HG03457 (cell line): ENCODE measurements around the gene USP53.
"Not testable (repeated sequence)": the region's sequence is repeated elsewhere in the genome, so short reads cannot be mapped to it uniquely, and the experiment has no call there.

Source experiments
- ATAC-seq: cut with Tn5 transposase; IDR thresholded peaks from one replicate; pipeline ENCODE4 v1.9.1; 2021; ENCODE audit warnings: moderate number of reproducible peaks; ENCODE audit not compliant: unreplicated experiment

The USP53 gene

DNA sequence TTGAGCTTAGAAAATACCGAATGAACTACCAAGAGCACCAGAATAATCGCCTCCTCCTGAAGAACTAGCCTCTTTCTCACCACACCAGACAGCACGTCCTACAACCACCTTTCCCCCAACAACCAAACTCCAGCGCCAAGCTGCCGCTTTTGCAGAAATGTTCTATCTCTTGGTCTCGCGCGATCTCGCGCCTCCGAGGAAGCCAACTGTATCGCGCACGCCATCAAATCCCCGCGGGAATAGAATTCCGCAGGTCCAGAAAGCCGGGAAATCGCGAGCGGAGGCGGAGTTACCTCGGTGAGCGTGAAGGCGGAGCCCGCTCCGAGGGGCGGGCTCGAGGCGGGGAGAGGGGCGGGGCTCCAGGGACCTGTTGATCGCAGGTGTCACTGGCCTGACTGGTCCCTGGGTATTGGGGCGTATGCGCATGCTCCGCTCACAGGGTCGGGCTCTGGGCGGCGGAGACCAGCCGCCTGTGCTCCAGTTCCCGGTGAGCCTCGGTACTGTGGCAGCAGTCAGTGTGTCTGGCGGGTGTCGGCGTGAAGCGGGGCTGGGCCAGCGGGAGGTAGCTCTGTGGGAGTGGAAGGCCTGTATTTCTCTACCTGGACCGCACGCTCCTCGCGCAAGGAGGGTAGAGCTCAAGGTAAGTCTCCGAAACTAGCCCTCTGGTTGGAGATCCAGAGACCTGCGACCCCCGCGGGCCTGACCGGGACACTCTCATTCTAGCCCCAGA lies at the start of gene USP53:
TSS of gene USP53 (plus strand) at position 480 of the 730 bp plus-strand sequence. CDS start 27,047 bp downstream, outside the sequence.
- peak; percentile 88 for ATAC-seq

DNA sequence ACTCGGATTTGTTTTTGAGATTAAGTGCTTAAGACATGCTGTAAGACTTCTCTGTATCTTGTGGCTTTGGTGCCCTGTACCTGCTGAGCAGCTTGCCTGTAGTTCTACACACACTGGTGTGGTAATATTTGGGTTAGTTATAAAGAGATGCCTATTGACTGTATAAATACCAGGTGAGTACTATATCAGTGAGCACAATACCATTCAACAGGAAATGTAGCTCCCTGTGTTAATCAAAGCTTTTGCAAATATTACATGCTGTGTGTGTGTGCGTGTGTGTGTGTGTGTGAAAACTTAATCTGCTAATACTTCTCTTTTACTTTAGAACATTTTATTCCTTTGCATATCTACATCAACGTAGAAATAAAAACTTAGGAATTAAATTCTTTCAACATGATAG lies 46.7 kb upstream of the USP53 start:
- no peak for ATAC-seq

DNA sequence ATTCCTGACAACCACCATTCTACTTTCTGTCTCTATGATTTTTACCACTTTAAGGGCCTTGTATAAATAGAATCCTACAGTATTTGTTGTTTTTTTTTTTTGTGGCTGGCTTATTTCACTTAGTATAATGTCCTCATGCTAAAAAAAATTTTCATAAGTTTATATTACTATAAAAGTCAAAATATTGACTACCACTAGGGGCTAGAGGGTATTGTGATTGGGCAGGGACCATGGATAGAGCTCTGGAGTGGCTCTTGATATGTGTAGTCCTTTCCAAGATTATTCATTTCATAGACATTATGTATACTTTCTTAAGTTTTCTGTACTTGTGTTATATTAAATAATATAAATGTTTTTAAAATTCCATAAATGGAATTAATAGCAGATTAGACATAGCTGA lies 42.3 kb upstream of the USP53 start:
- ATAC-seq, result no peak

DNA sequence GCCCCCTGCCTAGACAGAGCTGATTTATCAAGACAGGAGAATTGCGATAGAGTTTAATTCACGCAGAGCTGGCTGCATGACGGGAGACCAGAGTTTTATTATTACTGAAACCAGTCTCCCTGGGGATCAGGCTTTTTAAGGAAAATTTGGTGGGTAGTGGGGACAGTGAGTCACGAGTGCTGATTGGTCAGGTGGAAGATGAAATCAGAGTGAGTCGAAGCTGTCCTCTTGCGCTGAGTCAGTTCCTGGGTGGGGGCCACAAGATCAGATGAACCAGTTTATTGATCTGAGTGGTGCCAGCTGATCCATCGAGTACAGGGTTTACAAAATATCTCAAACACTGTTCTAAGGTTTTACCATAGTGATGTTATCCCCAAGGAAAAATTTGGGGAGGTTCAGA lies 40.3 kb upstream of the USP53 start:
- no peak for ATAC-seq

DNA sequence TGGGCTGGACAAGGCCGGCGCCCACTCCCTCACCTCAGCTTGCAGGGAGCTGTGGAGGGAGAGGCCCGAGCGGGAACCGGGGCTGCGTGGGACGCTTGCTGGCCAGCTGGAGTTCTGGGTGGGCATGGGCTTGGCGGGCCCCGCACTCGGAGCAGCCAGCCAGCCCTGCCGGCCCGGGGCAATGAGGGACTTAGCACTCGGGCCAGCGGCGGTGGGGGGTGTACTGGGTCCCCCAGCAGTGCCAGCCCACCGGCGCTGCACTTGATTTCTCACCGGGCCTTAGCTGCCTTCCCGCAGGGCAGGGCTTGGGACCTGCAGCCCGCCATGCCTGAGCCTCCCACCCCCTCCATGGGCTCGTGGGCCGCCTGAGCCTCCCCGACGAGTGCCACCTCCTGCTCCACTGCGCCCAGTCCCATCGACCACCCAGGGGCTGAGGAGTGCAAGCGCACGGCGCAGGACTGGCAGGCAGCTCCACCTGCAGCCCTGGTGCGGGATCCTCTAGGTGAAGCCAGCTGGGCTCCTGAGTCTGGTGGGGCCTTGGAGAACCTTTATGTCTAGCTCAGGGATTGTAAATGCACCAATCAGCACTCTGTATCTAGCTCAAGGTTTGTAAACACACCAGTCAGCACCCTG lies 38.7 kb upstream of the USP53 start:
- ATAC-seq, result not testable (repeated sequence)

DNA sequence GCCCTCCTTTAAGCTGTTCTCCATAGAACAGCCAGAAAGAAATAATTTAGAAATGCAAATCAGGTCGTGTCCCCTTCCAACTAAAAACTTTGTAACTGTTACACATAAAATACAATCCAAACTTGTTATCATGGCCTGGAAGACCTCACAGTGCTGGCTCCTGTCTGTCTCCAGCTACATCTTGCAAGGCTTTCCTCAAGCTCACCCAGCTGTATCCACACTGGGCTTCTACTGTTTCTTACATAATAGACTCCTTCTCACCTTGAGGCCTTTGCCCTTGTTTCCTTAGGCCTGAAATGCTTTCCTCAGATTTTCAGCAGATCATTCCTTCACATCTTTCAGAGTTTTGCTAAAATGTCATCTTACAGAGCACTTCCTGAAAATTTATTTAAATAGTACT lies 33.5 kb upstream of the USP53 start:
- no peak for ATAC-seq

DNA sequence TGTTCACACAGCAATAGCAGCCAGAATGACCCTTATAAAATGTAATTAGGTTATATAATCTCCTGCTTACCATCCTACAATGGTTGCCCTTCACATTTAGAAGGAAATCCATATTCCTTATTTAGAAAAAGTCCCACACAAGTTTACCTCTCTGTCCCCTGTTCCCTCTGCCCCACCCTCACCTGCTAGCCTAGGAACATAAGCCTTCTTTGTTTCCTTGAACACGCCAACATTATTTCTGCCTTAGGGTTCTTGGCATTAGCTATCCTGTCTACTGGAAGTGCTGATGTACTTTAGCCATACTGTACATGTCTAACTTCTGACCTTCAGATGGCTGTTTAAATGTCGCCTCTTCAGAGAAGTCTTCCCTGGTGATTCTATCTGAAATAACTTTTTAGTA lies 28.4 kb upstream of the USP53 start:
- no peak for ATAC-seq

DNA sequence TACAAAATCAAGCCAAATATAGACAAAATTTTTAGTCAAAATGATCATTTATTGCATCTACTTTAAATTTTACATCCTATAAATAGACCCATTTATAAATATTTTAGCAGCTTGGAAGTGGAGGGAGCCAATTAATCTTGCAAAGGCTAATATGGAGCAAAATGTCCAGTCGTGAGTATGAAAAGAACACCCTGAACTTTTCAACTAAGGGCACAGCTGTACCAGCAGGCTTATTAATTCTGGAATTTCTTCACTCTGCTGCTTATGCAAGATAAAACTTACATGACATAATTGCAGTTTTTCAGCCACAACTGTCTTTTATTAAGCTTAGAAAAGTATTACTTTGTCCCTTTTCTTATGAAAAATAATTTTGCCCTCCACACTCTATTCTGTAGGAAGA lies 22.9 kb upstream of the USP53 start:
- ATAC-seq, result no peak

DNA sequence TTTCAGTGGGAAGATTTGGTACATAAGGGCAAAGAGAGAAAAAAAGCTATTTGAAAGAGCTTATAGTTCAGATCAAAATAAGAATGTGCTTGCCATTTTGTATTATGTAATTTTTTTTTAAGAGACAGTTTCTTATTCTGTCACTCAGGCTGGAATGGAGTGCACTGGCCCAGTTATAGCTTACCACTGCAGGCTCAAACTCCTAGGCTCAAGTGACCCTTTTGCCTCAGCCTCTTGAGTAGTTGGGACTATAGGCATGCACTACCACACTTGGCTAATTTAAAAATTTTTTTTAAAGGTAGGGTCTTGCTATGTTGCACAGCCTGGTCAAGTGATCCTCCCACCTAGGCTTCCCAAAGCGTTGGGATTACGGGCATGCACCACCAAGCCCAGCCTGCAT lies 22.2 kb upstream of the USP53 start:
- ATAC-seq, result no peak

DNA sequence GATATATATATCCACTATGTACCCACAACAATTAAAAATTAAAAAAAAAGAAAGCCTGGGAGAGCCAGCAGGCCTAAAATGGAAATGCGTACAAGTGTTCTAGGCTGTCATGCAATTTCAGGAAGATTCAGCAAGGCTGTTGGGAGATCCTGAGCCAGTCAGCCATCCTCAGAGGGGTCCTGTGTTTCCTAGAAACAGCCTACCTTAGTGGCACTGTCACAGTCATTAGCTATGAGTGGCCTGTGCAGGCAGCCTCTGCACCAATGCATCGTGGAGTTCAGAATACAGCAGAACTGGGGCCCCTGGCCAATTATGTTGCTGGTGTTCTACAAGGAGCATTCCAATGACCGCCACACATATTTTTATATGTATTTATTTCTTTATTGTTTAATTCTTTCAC lies 21.0 kb upstream of the USP53 start:
- no peak for ATAC-seq

DNA sequence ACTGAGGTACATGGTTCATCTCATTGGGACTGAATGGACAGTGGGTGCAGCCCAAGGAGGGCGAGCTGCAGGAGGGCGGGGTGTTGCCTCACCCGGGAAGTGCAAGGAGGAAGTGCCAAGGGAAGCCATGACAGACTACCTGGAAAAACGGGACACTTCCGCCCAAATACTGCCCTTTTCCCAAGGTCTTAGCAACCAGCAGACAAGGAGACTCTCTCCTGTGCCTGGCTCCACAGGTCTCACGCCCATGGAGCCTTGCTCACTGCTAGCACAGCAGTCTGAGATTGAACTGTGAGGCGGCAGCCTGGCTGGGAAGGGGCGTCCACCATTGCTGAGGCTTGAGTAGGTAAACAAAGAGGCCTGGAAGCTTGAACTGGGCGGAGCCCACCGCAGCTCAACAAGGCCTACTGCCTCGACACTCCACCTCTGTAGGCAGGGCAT lies 14.7 kb upstream of the USP53 start:
- no peak for ATAC-seq

DNA sequence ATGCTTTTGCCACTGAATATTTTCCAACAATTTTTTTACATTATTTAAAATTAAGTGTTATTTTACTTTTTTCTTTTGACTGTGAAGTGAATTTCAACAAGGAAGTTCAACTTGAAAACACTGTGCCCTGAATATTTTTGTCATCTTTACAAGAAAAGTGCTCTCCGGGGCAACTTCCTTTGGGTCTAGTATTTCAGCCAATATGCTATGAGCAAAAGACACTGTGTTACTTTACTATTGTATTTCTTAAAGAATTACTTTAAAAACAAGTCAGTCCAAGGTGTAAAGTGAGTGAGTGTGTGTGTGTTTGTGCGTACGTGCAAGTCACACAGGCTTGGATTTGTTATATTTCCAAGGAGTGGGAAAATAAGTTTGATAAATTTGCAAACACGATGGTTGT lies 7.6 kb upstream of the USP53 start:
- ATAC-seq, result no peak

DNA sequence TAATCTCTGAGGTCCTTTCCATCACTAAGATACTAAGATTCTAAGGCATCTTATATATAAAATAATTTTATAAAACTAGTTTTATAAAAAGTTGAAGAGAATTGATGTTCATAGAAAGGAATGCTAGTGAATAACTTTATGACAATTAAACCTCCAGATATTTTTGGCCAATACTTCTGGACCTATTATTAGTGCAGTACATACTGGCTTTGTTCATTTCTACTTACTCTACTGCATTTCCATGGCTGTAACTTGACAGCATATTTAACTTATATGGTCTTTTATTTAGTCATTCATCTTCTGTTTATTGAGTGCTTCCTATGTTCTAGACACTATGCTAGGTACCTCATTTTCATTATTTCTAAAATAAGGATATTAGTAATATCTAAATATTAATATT lies 6.8 kb upstream of the USP53 start:
- no peak for ATAC-seq

DNA sequence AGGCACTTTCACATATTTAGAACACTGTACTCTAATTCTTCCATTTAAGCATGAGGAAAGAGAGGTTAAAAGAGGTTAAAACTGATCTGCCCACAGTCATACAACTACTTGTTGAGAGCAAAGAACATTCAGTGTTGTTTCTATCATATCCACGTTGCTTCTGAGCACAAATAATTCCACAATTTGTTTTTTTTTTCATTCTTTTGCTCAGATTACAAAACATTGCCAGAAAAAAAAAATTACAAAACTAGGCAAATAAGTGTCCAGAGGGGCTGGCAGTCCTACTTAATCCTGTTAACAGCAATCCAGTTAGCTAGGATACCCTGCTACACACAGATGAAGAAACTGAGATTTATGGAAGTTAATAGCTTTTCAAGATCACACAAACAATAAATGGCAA lies 6.3 kb upstream of the USP53 start:
- ATAC-seq, result no peak

DNA sequence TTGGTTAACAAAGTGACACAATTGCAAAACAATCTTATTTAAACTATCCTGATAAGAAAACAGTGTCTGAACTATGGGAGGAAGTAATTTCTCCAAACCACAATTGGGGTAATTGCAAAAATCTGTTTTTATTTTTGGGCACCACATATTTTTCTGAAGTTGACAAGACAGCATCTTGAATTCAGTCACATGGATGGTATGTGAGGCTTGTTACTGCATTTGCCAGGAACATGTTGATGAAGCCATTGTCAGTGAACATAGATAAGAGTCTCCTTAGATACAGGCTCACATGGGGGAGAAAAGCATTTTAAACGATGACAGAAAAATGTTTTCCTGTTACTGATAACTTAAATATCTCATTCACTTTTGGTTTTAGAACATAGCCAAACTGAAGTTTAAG lies 5.5 kb upstream of the USP53 start:
- ATAC-seq, result no peak

DNA sequence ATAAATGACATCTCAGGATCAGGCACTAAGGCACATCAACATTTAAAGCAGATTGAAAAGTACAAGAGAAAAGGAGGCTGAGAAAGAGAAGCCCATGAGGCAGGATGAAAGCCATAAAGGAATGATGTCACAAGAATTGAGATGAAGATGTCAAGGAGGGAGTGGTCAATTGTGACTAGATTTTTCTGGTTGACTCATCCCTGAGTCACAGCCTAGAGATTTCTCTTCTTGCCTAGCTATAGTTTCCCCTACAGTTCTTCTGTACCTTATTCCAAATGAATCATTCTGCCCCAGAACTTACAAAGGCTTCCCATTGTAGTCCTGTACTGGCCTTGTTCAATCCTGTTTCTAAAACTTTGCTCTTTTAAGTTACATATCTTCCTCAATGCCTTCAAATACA lies 3.4 kb upstream of the USP53 start:
- no peak for ATAC-seq

DNA sequence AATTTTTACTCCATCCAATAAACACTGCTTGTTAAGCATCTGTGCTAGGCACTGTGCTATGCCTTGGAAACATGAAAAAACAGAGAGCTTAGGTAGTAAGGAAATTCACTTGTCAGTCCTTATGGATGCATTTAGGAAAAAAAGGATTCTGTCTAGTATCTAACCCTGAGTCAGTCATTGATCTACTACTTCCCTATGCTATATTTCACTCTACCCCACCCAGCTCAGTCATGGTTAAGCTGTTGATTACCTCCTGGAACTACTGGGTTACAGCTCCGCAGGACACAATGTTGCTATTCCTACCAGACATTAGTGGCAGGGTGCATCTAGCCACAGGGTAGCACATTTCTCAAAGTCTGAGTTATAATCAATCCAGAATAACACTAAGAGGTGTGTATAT lies 2.9 kb upstream of the USP53 start:
- no peak for ATAC-seq

DNA sequence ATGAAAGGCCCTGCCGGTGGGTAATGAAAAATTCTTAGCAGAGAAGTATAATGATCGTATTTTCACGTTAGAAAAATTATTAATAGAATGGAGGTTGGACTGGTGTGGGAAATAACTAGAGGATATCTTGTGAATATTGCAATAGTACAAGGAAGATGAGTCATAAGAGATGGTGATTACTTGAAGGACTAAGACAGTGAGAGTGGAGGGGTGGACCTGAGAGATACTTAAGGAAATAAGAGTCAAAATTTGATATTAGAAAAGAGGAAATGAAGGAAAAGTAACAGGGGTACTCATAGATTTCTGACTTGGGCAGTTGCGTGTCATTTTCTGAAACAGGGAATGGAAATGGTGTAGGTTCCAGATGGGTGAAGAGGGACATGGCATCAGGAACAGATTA lies 1.7 kb upstream of the USP53 start:
- ATAC-seq, result no peak

DNA sequence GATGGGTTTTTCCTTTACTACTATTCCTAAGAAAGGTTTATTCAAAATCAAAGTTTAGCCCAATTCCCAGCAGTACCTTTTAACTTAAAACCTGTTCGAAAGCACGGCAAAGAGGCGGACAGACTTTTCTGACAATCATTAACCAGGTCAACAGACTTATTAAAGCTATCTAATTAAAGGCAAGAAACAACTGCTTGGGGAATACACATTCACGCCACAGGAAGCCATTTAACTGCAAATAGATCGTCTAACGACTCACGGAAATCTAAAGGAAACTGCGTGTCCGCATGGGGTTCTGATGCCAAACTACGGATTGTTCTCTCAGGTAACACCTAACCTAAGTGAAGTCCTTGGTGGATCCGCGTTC lies 663 bp upstream of the USP53 start:
- peak; percentile 6 for ATAC-seq

DNA sequence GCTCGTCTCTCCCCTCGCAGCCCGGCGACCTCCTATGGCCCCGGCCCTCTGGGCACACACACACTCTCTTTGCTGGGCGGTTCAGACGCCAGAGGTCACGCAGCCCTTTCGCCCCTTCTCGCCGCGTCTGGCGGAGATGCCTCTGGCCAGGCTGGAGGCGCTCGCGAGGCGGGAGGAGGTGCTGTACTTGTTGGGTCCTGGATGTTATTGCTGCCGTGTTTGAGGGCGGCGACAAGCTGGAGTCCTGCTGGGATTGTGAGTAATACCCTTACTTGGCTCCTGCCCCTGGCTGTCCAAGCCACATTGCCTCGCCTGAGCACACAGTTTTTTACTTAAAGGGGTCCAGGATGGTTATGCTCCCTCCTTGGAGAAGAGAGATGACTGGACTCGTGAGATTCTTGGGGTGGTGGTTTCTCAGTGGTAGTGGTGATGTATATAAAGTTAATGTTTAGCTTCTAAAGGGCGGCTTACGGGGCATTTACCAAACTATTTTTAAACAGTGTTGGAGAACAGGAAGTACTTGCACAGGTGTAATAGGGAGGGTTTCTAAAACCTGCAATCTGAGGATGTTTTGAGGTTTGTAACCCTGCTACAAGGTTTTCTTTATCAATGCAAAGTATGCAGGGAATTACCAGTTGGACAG lies 572 bp downstream of the USP53 start:
- peak; percentile 51 for ATAC-seq

DNA sequence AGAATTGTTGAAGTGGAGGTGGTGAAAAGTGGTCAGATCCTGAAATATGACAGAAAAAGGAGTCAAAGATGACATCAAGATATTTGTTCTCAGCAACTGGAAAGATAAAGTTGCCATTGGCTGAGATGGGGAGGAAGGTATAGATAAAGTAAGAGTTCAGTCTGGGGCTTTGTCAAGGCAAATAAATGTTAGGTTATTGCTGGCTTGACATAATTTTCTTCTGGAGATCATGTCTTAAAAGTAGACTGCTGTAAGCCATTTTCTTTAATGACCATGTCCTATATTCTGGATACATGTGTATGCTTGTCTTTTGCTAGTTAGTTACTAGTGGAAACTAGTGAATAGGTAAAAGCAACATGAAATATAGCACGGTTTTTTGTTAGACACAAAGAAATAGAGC lies 5.6 kb downstream of the USP53 start:
- no peak for ATAC-seq

DNA sequence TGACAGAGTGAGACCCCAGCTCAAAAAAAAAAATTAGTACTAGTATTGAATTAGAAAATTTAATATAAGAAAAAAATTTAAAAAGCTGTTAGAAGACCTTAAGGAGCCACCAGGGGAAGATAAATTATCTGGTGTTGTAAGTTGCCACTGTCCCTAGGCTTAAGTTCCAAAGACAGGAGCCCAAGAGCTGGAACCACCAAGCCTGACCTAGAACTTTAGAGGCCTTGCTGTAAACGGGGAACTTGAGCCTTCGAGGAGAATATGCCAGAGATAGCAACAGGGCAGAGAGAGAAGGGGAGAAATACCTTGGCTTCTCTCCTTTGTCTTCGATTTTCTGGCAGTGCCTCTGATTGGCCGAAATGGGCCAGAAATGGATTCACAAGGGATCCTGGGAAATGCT lies 8.9 kb downstream of the USP53 start:
- no peak for ATAC-seq
